RWPE2 (cell line): Measurements from ENCODE around the gene MYO18A.

ENCODE experiments used
- ATAC-seq: fragments of 200-7000 bp; cut with Tn5 transposase; 3 replicates; pipeline ENCODE4 v1.9.1; 2021; ENCODE audit warnings: low read depth
- DNase-seq: peaks from one replicate; pipeline ENCODE4 v3.0.0-alpha.2; 2020; ENCODE audit warnings: low spot score
- H3K27ac ChIP-seq: fragments of 450-650 bp; 2 replicates; pipeline ENCODE4 v1.5.1; 2017; ENCODE audit warnings: mild to moderate bottlenecking; ENCODE audit not compliant: poor library complexity, severe bottlenecking
- H3K27me3 ChIP-seq: fragments of 250-450 bp; sonication (Bioruptor Pico); 2 replicates; pipeline ENCODE4 v1.5.1; 2021; ENCODE audit warnings: mild to moderate bottlenecking, moderate library complexity; ENCODE audit not compliant: insufficient read depth, poor library complexity, severe bottlenecking
- H3K36me3 ChIP-seq: fragments of 250-450 bp; sonication (Bioruptor Pico); 2 replicates; pipeline ENCODE4 v1.5.1; 2020; ENCODE audit warnings: low read depth, mild to moderate bottlenecking, moderate library complexity
- H3K4me1 ChIP-seq: fragments of 250-450 bp; sonication (Bioruptor Pico); 2 replicates; pipeline ENCODE4 v1.5.1; 2021; ENCODE audit warnings: mild to moderate bottlenecking, moderate library complexity; ENCODE audit not compliant: insufficient read depth, poor library complexity, severe bottlenecking
- H3K4me3 ChIP-seq: fragments of 250-450 bp; sonication (Bioruptor Pico); 2 replicates; pipeline ENCODE4 v1.5.1; 2021; ENCODE audit warnings: mild to moderate bottlenecking, moderate library complexity; ENCODE audit not compliant: severe bottlenecking
- H3K9me3 ChIP-seq: fragments of 250-450 bp; sonication (Bioruptor Pico); 2 replicates; pipeline ENCODE4 v1.5.1; 2021; ENCODE audit warnings: mild to moderate bottlenecking, moderate library complexity; ENCODE audit not compliant: severe bottlenecking
- TF ChIP-seq, protein P1 (sequence below): fragments of 450-650 bp; IDR thresholded peaks from one replicate; pipeline ENCODE4 v1.5.1; 2017; ENCODE audit warnings: mild to moderate bottlenecking, moderate library complexity; ENCODE audit not compliant: poor library complexity, severe bottlenecking

Gene MYO18A

DNA sequence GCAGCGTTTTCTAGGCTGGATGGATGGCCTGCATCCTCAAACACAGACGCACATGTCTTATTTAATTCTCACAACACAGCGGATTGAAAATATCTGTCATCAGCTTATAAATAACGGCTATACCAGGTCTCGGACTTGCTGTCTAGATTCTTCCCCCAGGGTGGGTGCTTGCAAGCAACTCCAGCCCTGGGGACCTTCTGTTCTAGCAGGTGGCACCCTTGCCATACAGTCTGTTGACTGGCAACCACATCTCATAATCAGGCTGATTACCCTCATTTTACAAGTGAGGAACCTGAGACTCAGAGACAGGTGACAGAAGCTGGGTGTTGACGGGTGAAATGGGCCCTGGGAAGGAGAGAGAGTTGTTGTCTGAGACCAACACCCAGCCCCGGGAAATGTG, 158.1 kb downstream of the MYO18A start:
- H3K9me3 ChIP-seq: no peaks in the 10 kb centered on the region
- H3K4me1 ChIP-seq: no peaks in the 10 kb centered on the region
- DNase-seq (no peak), ATAC-seq (no peak)
- H3K27me3 ChIP-seq: peaks cover 49% of the 10 kb centered on the region
- no peak overlapping the region for H3K4me3 ChIP-seq
- H3K36me3 ChIP-seq: no peaks in the 10 kb centered on the region
- no peak overlapping the region for H3K27ac ChIP-seq
- TF ChIP-seq, protein P1, sequence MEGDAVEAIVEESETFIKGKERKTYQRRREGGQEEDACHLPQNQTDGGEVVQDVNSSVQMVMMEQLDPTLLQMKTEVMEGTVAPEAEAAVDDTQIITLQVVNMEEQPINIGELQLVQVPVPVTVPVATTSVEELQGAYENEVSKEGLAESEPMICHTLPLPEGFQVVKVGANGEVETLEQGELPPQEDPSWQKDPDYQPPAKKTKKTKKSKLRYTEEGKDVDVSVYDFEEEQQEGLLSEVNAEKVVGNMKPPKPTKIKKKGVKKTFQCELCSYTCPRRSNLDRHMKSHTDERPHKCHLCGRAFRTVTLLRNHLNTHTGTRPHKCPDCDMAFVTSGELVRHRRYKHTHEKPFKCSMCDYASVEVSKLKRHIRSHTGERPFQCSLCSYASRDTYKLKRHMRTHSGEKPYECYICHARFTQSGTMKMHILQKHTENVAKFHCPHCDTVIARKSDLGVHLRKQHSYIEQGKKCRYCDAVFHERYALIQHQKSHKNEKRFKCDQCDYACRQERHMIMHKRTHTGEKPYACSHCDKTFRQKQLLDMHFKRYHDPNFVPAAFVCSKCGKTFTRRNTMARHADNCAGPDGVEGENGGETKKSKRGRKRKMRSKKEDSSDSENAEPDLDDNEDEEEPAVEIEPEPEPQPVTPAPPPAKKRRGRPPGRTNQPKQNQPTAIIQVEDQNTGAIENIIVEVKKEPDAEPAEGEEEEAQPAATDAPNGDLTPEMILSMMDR: no peak

DNA sequence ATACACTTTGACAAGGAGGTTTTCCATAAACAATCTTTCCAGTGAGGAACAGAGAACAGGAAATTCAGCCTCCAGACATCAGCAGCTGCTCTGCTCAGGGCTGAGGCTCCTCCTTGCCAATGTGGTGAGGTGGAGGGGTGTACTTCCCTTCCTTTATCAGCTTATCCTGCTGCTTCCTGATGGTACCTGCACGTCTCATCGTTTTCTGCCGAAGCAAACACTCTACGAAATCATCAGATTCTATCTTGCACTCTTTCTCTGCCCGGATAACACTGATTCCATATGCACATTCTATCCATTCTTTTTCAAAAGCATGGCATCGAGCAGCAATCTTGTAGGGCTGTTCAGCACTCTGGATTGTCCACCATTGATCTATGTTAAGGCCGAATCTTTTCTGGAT, 159.0 kb downstream of the MYO18A start:
- ATAC-seq (no peak), DNase-seq (no peak)
- TF ChIP-seq, protein P1: no peak
- H3K27me3 ChIP-seq: peaks cover 55% of the 10 kb centered on the region
- H3K27ac ChIP-seq: no peak overlapping the region
- H3K4me3 ChIP-seq: no peak overlapping the region
- H3K9me3 ChIP-seq: no peaks in the 10 kb centered on the region
- H3K4me1 ChIP-seq: no peaks in the 10 kb centered on the region
- H3K36me3 ChIP-seq: no peaks in the 10 kb centered on the region
